OCI-LY7 (cell line): ENCODE data around the gene SLC1A6.

ENCODE experiments used
- EZH2phosphoT487 ChIP-seq: fragments of 200-600 bp; sonication (generic); IDR thresholded peaks from 2 replicates; pipeline ENCODE4 v1.6.1; 2018; ENCODE audit warnings: low read depth, borderline replicate concordance, mild to moderate bottlenecking, mixed run types, antibody characterized with exemption, low read length, moderate library complexity, mixed read lengths
- TF ChIP-seq, protein P1 (sequence below): fragments of 200-600 bp; sonication (generic); conservative IDR thresholded peaks from 2 replicates; pipeline ENCODE4 v1.5.1; 2014; ENCODE audit warnings: mild to moderate bottlenecking, antibody characterized with exemption, low read length, moderate library complexity, mixed read lengths

GRCh38 chr19:14915116-14915515, 64.5 kb downstream of the SLC1A6 start:
- TF ChIP-seq, protein P1, sequence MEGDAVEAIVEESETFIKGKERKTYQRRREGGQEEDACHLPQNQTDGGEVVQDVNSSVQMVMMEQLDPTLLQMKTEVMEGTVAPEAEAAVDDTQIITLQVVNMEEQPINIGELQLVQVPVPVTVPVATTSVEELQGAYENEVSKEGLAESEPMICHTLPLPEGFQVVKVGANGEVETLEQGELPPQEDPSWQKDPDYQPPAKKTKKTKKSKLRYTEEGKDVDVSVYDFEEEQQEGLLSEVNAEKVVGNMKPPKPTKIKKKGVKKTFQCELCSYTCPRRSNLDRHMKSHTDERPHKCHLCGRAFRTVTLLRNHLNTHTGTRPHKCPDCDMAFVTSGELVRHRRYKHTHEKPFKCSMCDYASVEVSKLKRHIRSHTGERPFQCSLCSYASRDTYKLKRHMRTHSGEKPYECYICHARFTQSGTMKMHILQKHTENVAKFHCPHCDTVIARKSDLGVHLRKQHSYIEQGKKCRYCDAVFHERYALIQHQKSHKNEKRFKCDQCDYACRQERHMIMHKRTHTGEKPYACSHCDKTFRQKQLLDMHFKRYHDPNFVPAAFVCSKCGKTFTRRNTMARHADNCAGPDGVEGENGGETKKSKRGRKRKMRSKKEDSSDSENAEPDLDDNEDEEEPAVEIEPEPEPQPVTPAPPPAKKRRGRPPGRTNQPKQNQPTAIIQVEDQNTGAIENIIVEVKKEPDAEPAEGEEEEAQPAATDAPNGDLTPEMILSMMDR = no peak
- no peak for TF ChIP-seq EZH2phosphoT487
